ENCODE results near the gene ARL3. TPM values are rescaled to one million over a fixed set of nuclear protein-coding genes. Genes with fewer than 3 reads are reported as not detected.

ARL3 gene
- polyA plus RNA-seq, 1 experiment: 8.1 TPM

DNA sequence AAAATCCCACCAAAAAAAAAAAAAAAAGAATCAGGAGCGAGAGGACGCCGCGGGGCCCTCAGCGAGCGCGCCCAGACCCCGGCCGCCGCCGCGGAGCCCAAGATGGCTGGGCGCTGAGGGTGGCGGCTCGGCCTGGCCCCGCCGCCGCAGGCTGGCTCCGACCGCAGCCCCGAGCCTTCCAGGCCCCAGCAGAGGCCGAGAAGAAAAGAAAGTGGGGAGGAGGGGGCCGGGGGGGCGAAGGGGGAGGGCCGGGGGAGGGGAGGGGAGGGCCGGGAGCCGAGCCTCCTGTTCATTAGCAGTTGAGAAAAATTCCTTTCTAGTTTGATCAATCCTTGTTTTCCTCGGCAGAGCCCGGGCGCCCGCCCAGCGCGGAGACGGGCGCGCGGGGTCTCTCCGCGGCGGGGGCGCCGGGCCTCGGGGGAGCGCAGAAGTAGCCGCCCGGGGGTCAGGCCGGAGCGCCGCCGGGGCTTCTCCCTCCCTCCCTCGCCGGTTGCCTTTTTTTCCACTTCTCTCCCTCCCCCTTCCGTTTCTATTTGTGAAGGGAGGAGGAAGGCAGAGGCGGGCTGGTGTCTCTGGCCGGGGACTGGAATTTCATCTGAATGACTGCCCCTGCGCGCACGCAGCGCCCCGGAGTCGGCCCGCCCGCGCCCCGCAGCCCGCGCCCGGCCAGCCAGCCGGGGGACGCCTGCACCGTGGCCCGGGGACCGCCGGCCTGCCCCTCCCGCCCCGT lies 70.7 kb downstream of the ARL3 start:
- H3K27me3 ChIP-seq (ENCODE audit: control insufficient read depth, insufficient read depth, low read length): no peaks in the 10 kb centered on the region
- ChIA-PET CTCF (interaction anchor here (1.4 to 3.5 kb wide), 6 partner anchors 35 to 141 kb away, joined by 4 to 24 read pairs (median 8); partner anchors contain the start of genes ACTR1A, ARL3 and SUFU), POLR2A (no interaction called here)
- no peak for TF ChIP-seq CTCF (IDR thresholded peaks at IDR 0.05; ENCODE audit: insufficient read depth, low read depth, low read length)
- DNase-seq (ENCODE audit: low read depth): no peak
- H3K36me3 ChIP-seq (ENCODE audit: control insufficient read depth, insufficient read depth, low read length): peaks cover 1% of the 10 kb centered on the region; the same call in 1 of the 2 replicates
- peak overlapping the region; percentile 87 for H3K4me3 ChIP-seq (ENCODE audit: low read depth, low read length)

DNA sequence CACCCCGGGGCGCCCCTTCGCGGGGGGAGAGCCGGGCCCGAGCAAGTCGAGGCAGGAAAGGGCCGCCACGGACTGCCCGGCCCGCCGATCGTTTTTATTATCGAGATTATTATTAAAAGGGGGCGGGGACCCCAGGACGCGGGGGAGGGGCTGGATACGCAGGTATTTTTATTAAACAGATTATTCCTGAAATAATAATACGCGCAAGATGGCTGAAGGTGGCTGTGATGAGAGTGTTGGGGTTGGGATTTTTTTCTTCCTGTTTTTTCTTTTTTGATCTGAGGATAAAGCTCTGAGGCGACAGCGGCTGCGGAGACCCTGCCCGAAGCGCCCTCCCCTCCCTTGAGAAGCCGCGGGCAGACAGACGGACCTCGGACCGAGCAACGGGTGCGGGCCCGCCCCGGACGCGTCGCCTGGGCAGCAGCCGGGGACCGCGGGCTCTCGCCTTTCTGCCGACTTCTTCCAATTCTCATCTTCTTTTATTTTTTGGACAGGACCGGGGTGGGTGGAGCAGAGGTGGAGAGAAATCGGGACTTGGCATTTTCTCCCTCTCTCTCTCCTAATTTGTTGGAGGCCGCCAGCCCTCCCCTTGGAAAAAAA lies 71.4 kb downstream of the ARL3 start:
- no peak for DNase-seq (ENCODE audit: low read depth)
- TF ChIP-seq CTCF (IDR thresholded peaks at IDR 0.05; ENCODE audit: insufficient read depth, low read depth, low read length): no peak
- CTCF ChIA-PET: interaction anchor here (0.9 to 1.9 kb wide), 4 partner anchors 9 to 140 kb away, joined by 3 to 6 read pairs (median 5); partner anchors contain the start of gene SUFU
- H3K36me3 ChIP-seq (ENCODE audit: control insufficient read depth, insufficient read depth, low read length): peaks cover 1% of the 10 kb centered on the region; the same call in 1 of the 2 replicates
- H3K27me3 ChIP-seq (ENCODE audit: control insufficient read depth, insufficient read depth, low read length): no peaks in the 10 kb centered on the region
- POLR2A ChIA-PET: interaction anchor here (0.7 kb wide), 1 partner anchor 134 kb away, joined by 4 read pairs; no protein-coding TSS in a partner anchor
- H3K4me3 ChIP-seq (ENCODE audit: low read depth, low read length): peak overlapping the region; percentile 87

DNA sequence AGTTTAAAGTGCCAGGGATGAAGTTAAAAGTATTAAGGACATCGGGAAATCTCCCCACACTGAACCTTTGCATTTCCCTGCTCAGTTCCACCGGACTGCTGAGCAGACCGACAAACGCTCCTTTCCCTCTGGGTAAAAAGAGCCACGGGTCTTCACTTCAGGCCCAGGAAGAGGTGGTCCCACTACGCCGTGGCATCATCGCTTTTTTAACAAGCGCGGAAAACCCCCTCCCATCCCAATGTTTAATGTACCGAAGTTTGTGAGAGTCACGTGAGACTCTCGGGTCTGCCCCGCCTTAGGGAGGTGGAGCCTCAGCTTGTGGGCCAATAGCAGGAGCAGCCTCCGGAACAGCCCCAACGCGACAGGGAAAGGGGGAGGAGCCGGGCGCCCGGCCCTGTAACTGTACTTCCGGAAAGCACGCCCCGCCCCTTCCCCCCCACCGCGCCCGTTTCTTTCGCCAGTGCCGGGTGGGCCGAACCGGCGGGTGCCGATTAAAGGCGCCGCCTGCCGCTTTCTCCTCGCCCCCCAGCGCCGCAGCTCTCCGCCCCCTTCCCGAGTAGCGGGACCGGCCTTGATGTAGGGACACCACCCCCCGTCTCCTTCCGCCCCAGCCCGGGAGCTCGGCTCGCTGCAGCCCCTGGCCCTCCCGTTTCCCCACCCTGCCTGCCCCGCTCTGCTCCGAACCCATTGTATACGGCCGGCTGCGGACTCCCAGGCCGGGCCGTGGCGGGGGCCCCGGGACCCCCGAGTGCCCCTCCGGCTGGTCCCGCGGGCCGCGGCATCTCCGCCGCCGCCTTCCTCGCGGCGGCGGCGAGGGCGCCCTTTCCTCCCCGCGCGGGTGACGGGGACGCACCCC lies 72.1 kb downstream of the ARL3 start:
- H3K4me3 ChIP-seq (ENCODE audit: low read depth, low read length): peak overlapping the region; percentile 87
- peak; percentile 84 for DNase-seq (ENCODE audit: low read depth)
- H3K27me3 ChIP-seq (ENCODE audit: control insufficient read depth, insufficient read depth, low read length): no peaks in the 10 kb centered on the region
- ChIA-PET CTCF (interaction anchor here (0.6 to 1.9 kb wide), 7 partner anchors 8 to 139 kb away, joined by 3 to 6 read pairs (median 4); partner anchors contain the start of gene SUFU), POLR2A (interaction anchor here (0.7 kb wide), 1 partner anchor 133 kb away, joined by 4 read pairs; no protein-coding TSS in a partner anchor)
- no peaks in the 10 kb centered on the region; the same call in 1 of the 2 replicates for H3K36me3 ChIP-seq (ENCODE audit: control insufficient read depth, insufficient read depth, low read length)
- no peak for TF ChIP-seq CTCF (IDR thresholded peaks at IDR 0.05; ENCODE audit: insufficient read depth, low read depth, low read length)

- no peak for DNase-seq (ENCODE audit: low read depth)
- Histone ChIP-seq H3K36me3 (ENCODE audit: control insufficient read depth, insufficient read depth, low read length) (no peaks in the 10 kb centered on the region), H3K27me3 (ENCODE audit: control insufficient read depth, insufficient read depth, low read length) (no peaks in the 10 kb centered on the region), H3K4me3 (ENCODE audit: low read depth, low read length) (peak overlapping the region; percentile 87)
- POLR2A ChIA-PET: no interaction called here
- CTCF ChIA-PET: interaction anchor here (0.9 to 1.9 kb wide), 2 partner anchors 12 to 45 kb away, joined by 3 to 6 read pairs; no protein-coding TSS in a partner anchor
- no peak for TF ChIP-seq CTCF (IDR thresholded peaks at IDR 0.05; ENCODE audit: insufficient read depth, low read depth, low read length)
Measured at GRCh38 chr10:102641402-102641801, 72.8 kb downstream of the ARL3 start.

Measured in BJ (cell line).